HG02884 (cell line): Measurements from ENCODE around the gene SEMA3F.
"Not testable (repeated sequence)": the region's sequence is repeated elsewhere in the genome, so short reads cannot be mapped to it uniquely, and the experiment has no call there.

Experiments used
- ATAC-seq: cut with Tn5 transposase; IDR thresholded peaks from one replicate; pipeline ENCODE4 v1.9.1; 2021; ENCODE audit warnings: mild to moderate bottlenecking, moderate library complexity; ENCODE audit not compliant: unreplicated experiment

The SEMA3F gene

DNA sequence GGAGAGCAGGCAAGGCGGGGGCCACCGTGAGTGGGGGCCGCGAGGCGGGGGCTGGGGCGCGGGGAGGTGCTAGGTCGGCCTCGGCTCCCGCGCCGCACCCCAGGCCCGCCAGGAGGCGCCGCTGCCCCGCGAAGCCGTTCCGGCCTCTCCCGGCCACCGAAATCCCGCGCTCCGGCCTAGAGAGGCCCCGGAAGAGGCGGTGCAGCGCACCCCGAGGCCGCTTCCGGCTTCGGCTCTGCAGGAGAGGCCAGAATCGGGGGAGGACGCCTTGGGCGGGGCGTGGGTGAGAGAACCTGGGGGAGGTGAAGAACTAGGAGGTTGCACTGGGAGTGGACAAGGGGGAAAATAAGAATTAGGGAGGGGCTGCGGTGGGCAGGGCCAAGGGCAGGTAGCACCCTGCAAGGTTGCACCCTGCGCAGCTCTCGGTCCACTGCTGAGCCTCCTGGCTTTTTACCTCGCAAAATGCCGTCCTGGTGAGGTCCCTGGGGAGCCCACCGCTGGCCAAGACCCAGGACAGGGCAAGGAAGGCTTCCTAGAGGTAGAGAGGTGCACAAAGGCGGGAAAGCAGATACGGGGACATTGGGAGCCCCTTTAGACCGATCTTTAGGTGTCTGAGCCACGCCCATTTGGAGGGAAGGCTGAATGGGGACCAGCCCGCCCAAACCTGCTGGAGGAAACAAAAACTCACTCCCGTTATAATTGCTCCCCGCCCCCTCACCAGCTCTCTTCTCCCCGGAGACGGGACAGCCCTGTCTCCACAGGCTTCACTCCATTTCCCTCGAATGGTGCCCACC is 72.5 kb downstream of the SEMA3F start:
- peak; percentile 89 for ATAC-seq

DNA sequence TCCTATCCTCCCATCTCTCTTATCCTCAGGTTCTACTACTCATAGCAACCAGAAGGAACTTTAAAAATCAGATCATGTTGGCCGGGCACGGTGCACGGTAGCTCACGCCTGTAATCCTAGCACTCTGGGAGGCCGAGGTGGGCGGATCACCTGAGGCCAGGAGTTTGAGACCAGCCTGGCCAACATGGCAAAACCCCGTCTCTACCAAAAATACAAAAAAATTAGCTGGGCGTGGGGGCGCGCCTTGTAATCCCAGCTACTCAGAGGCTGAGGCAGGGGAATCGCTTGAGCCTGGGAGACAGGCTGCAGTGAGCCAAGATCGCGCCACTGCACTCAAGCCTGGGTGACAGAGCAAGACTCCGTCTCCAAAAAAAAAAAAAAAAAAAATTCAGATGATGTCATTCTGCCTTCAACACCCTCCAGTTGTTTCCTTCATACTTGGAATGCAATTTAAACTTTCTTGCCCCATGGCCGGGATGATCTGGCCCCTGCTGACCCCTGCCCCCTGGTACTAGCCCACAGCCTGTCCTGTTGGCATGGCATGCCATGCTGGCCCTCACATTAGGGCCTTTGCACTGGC is 73.2 kb downstream of the SEMA3F start:
- not testable (repeated sequence) for ATAC-seq

- no peak for ATAC-seq
These were observed 74.4 kb downstream of the SEMA3F start for GRCh38 chr3:50229490-50229889.

DNA sequence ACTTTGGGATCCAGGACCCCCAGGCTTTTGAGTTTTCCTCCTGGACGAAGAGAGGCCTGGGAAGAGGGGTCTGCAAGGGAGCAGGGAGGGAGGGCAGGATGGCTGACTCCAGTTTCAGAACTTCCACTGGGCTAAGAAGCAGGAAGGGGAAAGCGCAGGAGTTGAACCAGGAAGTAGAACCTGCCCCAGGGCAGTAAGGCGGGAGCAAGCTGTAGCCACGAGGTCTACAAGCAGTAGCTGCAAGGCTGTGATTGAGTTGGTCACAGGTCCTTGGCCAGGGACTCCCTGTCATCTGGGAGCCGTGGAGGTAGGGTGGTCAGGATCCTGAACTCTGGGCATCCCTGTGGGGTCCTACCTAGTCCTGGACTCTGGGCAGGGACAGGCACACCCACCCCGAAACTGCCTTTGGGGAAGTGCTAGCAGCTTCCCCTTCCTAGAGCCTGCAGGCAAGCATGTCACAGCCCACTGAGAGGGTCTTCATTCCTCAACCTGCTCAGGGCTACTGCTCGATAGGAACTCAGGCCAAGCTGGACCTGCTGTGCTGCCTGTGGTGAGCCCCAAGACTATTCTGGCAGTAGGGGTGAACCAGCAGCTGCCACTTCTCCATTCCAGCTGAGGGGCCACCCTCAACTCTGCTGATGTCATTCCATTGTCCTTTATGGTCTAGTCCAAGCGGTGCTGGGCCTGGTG is 75.1 kb downstream of the SEMA3F start:
- no peak for ATAC-seq

GRCh38 chr3:50230794-50231125 is 75.6 kb downstream of the SEMA3F start:
- no peak for ATAC-seq

DNA sequence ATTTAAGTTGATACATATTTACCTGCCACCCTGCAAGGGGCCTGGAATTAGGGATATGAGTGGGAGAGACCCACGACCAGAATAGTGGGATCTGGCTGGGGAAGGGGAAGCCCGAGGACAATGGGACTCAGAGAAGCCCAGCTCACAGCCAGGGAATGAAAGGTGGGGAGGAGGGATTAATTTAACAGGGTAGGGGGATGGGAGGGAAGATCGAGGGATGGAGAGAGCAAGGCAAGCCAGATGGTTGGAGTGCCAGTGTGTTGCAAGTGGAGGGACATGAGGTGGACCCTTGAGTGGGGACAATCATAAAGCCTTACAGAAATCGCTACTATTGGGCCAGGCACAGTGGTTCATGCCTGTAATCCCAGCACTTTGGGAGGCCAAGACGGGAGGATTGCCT is 76.5 kb downstream of the SEMA3F start:
- no peak for ATAC-seq

DNA sequence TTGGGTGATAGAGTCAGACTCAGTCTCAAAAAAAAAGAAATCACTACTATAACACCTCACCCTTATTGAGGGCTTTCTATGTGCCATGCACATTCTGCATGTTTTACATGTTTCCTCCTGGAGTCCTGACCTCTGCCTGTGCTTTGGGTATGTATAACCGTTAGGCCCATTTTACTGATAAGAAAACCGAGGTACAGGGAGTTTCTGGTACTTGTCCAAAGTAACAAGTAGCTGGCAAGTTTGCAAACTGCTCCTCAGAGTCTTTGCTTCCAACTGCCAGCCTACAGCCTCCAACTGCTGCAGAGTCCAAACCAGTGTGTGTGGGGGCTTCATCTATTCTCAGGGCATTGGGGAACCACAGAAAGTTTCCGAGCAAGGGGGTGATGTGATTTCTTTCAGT is 77.2 kb downstream of the SEMA3F start:
- ATAC-seq: no peak

DNA sequence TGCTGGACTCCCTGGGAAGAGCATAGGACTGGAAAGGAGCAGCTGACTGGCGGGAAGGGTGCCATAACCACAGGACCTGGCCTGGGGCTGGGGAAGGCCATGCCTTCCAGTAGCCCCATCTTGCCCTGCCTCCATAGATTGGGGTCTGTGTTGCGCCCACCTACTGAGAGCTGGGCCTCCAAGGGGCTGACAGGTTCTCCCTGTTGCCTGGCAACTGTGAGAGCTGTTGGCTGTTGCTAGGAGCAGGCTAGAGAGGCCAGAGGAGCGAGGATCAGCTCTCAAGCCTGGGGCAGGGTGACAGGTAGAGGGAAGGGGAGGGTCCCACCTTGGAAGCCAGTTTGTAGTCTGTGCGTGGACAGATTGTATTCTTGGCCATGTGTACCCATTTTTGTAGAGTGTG is 78.1 kb downstream of the SEMA3F start:
- ATAC-seq: no peak

GRCh38 chr3:50235716-50236483 is 80.8 kb downstream of the SEMA3F start, which contains the start of gene GNAI2:
TSS of gene GNAI2 (plus strand) at chr3:50236204. CDS start at chr3:50236336, 132 bp downstream.
- ATAC-seq: peak; percentile 90

DNA sequence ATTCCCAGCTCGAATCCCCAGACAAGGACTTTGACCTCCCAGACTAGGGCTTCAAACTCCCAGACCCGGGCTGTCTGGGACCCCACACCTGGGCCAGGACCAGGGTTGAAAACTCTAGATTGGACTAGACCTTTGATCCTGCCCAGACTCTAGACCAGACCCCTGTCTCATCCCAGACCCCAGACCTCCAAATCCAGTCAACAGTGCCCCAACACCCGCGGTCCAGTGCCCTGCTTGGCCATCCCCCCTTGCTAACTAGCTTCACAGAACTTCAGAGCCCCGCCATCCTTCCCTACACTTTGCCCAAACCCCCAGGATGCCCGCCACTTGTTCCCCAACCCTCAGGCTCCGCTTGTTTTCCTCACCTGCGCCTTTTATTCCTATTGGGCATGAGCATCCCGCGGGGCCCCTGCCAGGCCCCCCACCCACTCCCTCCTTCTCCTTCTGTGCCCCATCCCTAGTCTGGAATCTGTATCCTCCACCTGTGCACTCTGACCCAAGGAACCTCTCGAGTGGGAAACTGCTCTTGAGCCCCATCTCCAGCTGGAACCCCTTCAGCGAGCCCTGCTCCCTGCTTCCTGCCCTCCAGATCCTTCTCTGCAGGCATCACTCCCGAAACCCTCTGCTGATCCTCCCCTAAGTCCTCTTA is 81.5 kb downstream of the SEMA3F start:
- no peak for ATAC-seq

GRCh38 chr3:50237133-50237651 is 82.1 kb downstream of the SEMA3F start:
- ATAC-seq: no peak

GRCh38 chr3:50237754-50238548 is 82.8 kb downstream of the SEMA3F start:
- no peak for ATAC-seq

DNA sequence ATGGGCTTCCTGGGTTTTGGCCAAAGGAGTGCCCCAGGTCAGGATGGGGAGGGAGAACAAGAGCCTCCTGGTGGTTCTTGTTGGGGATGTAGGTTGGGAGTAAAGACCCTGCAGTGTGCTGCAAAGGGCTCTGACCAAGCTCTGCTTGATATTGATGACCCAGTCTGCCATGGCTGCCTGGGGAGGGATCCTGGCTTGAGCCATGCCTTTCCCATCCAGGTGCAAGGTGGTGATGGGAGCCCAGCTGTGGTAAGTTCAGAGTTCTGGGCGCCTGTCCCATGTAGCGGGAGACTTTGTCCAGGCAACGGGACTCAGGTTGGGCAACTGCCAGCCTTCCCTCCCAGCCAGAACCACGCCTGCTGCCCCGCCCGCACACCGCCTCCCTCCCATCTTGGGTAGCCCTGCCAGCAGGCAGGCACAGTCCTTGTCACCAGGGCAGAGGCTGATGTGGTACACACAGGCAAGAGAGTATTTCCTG is 83.5 kb downstream of the SEMA3F start:
- no peak for ATAC-seq
